Fibroblast of skin of abdomen (primary cell): Measurements from ENCODE around the gene SLC25A42.

Experiments used
- DNase-seq: peaks from one replicate; pipeline ENCODE4 v3.0.0-alpha.2; 2013

The SLC25A42 gene

GRCh38 chr19:19051478-19052213 lies 12.1 kb upstream of the SLC25A42 start:
- DNase-seq = no peak

- no peak for DNase-seq
Observed at GRCh38 chr19:19052921-19053320, 10.9 kb upstream of the SLC25A42 start.

- peak; percentile 41 for DNase-seq
Observed at GRCh38 chr19:19053508-19054314, 10.1 kb upstream of the SLC25A42 start.

DNA sequence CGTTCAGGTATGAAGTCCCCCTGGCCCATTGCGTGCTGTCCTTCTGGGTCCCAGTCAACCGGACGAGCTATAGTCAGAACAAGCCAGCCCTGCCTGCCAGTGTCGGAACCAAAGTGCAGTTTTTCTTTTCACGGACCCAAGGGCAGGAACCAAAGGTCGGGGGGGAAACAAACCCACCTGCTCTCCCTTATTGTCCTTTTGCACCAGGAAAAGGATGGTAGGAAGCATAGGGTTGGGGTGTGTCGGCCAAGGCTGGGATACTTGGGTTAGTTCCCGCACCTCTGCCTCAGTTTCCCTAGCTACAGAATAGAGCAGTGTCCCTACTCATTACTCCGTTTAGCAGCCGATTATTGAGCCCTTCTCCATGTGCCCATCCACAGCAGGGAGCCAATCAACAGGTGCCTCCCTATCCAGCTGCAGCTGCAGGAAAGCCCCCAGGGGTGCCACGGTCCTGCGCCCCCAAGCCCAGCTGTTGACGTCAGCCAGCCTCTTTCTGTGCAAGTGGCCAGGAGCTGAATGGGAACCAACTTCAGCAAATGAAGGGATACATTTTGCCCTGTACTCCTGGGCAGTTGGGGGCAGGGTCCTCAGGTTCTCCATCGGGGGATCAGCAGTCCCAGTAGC lies 9.4 kb upstream of the SLC25A42 start:
- no peak for DNase-seq

DNA sequence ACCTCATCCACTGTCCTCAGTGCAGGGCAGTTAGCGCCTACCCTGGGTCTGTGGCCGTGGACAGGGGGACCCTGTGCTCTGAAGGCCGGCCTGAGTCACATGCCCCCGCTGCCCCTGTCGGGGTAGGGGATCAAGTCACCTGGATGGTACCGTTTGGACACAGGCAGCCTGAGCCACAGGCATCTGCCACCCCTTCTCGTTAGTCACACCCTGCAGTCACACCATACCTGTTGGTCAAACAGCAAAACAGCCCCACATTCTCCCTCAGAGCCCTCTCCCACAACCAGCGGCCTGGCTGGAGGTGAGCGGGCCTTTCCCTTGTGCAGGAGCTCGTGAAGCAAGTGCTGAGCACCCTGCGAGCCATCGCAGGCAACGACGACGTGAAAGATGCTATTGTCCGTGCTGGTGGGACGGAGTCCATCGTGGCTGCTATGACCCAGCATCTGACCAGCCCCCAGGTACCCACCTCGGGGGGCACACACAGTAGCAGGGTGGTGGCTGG lies 8.8 kb upstream of the SLC25A42 start:
- no peak for DNase-seq

DNA sequence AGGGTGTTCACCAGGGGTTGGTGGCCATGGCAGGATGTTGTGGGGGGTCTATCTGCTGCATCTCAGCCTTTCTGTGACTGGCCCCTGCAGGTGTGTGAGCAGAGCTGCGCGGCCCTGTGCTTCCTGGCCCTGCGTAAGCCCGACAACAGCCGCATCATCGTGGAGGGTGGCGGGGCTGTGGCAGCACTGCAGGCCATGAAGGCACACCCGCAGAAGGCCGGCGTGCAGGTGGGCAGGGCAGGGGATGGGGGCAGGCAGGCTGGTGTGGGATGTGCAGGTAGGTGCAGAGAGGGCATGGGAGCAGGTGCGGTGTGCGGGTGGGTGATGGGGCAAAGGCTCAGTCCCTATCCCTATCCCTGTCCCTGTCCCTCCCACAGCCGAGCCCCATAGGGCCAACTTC lies 8.1 kb upstream of the SLC25A42 start:
- DNase-seq = no peak

- DNase-seq = no peak
Observed at GRCh38 chr19:19056636-19057275, 7.0 kb upstream of the SLC25A42 start.

DNA sequence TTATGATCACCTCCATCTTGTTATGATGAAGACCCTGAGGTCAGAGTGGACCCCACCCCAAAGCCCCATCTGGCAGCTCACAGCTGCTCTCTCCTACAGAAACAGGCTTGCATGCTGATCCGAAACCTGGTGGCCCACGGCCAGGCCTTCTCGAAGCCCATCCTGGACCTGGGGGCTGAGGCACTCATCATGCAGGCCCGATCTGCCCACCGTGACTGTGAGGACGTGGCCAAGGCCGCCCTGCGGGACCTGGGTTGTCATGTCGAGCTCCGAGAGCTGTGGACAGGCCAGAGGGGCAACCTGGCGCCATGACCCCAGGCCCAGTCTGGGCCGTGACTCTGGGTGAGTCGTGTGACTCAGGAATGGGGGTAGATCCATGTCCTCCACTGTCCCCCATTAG lies 6.5 kb upstream of the SLC25A42 start:
- no peak for DNase-seq

DNA sequence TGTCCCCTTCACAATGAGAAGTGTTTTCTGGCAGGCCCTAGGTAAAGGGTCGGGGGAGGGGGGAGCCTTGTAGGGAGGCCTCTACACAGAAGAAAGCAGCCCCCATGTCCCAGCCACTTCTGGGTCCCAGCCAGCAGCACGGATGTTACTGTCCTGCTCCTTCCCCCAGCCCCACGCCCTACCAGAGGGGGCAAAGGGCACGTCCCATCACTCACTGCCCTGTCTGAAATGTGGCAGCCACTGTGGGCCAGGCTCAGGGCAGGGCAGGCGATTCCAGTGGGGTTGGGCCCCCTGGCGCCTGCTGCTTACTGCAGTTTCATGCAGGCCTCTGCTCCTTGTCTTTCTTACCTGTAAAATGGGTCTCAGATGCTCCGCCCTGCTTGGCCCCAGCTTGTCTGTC lies 6.1 kb upstream of the SLC25A42 start:
- DNase-seq = no peak

- DNase-seq = no peak
Observed at GRCh38 chr19:19059018-19059836, 4.6 kb upstream of the SLC25A42 start.

DNA sequence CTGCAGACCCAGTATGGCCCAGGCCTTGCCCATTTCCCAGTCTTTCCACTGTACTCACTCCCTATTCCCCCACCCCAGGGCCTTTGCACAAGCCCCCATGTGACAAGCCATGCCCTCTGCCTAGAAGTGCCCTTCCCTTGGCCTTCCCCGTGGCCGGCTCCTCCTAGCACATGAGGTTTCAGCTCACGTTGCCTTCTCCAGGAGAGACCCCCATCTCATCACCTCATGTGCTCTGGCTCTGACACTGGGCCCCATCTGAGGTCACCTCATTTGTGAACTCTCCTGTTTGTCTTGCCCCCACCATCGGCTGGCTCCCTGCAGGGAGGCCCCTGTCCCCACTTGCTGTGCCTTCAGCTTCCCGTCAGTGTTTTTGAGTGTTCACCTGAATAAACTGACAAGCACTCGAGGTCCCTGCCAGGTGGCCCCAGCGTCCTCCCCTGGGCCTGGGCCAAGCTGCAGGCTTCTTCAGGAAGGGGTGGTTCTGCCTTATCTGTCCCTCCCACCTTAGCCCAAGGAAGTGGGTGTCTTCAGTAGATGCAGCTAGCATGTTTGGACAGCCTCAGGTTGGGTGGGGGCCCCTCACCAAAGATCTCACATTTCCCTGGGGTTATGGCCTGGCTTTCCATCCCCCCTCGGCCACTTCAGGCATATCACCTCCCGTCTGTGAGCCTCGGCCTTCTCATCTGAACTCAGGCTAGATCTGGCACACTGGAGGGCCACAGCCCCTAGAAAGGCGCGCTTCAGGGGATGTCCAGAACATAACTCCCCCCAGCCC lies 3.8 kb upstream of the SLC25A42 start:
- DNase-seq = no peak

GRCh38 chr19:19061506-19061905 lies 2.3 kb upstream of the SLC25A42 start:
- no peak for DNase-seq

- DNase-seq = peak; percentile 36
Observed at GRCh38 chr19:19062454-19063182, 1.2 kb upstream of the SLC25A42 start.

GRCh38 chr19:19064098-19064722 lies 416 bp downstream of the SLC25A42 start:
- DNase-seq = no peak

DNA sequence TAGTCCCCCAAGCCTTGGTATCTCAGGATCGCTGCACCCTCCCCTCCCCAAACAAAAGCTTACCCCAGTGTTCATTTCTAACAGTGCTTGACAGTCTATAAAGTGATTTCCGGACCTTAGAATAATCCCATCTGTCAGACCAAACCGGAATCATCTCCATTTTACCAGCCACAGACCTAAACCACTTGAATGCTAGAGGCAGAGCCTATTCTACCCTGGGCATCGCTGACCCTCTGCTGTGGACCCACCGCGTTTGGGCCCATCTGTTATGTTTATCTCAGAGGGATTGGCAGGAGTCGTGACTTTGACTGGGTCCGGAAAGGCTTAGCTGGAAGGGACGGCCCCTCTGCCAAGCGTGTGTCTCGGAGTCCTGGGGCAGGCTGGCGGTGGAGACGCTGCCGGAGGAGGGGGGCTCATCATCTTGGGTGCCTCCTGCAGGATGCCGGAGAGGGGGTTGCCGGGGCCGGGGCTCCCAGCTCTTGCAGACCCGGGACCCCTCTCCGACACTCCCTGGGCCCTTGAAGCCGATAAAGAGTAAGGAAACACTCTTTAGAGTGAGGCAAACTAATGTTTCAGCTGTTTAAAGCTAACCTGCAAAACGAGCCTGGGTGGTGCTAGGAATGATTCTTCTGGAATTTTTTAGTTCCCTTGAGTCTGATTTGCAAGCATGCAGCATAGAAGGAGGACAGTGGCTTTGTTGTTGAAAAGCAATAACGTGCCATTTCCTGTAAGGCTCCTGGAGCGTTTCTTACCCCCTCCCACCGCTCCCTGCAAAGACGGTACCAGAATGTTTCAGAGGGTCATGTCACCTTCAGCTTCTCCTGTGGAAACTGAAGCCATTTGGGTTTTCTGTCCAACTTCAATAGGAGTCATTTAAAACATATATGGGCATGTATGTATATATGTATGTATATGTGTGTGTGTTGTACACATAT lies 1.3 kb downstream of the SLC25A42 start:
- DNase-seq = no peak

DNA sequence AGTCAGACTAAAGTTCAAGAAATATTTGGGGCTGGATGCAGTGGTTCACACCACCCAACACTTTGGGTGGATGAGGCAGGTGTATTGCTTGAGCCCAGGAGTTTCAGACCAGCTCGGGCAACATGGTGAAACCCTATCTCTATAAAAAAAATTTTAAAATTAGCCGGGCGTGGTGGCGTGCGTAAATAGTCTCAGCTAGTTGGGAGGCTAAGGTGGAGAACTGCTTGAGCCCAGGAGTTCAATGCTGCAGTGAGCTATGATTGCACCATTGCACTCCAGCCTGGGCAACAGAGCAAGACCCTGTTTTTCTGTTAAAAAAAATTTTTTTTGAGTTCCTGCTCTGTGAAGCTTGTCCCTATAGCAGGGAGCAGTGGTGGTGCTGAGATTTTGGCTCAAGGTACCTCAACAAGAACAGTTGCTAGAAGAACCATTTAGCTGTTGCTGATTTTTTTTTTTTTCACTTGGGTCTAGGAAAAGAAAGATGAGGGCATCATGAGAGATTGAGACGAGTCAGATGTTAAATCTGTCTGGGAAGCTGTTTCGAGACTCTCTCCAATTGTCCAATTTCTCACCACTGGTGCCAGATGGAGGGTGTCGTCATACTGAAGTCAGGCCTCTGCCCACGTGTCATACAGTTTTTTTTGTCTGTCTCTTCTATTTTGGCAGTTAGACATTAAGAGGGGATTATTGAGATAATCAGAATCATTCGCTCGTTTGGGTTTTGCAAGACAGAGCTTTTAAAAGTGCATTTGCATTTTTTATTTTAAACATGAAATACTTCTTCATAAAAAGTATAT lies 3.7 kb downstream of the SLC25A42 start:
- peak; percentile 20 for DNase-seq

GRCh38 chr19:19068659-19069654 lies 5.2 kb downstream of the SLC25A42 start:
- no peak for DNase-seq
